ENCODE measurements around the gene RADX.

GRCh38 chrX:106696502-106696901, 84.7 kb downstream of the RADX start:
- TF ChIP-seq CTCF (IDR thresholded peaks at IDR 0.05): no peak
- TF ChIP-seq RAD21 (IDR thresholded peaks at IDR 0.05; ENCODE audit: low read length): no peak
- no peak for TF ChIP-seq SMC3 (IDR thresholded peaks at IDR 0.05; ENCODE audit: low read depth, low read length)
- no peak for TF ChIP-seq YY1 (IDR thresholded peaks at IDR 0.05; ENCODE audit: low read depth)
- no peak for TF ChIP-seq CHD2 (IDR thresholded peaks at IDR 0.05; ENCODE audit: low read length, partially characterized antibody)
- TF ChIP-seq JUND (IDR thresholded peaks at IDR 0.05): no peak
- no peak for TF ChIP-seq POLR2AphosphoS5 (IDR thresholded peaks at IDR 0.05; ENCODE audit: low read depth, low read length)
- TF ChIP-seq EP300 (IDR thresholded peaks at IDR 0.05; ENCODE audit: borderline replicate concordance in 1 of 2, low read depth in 1 of 2, low read length in 1 of 2): no peak
- no peak for TF ChIP-seq MAX (IDR thresholded peaks at IDR 0.05; ENCODE audit: low read depth)
- no peak for TF ChIP-seq GABPA (IDR thresholded peaks at IDR 0.05; ENCODE audit: low read depth)
- TF ChIP-seq TAF1 (IDR thresholded peaks at IDR 0.05; ENCODE audit: borderline replicate concordance, low read depth, low read length): no peak
- no peak for TF ChIP-seq RFX5 (IDR thresholded peaks at IDR 0.05; ENCODE audit: low read length)

All from SK-N-SH (cell line).